Tibial artery (tissue), 4 donors: ENCODE measurements around the gene LYPLAL1.

Source experiments
- DNase-seq, 2 donors: peaks; one replicate each; pipeline ENCODE4 v3.0.0-alpha.2; 2019
- H3K27ac ChIP-seq, 2 donors: fragments of 200-600 bp; sonication (generic) in 1 of 2; 1 replicate in 1 of 2; 2 replicates in 1 of 2; pipeline ENCODE4 v1.5.1; 2018 to 2019; ENCODE audit warnings: mild to moderate bottlenecking in 1 of 2
- H3K27me3 ChIP-seq, 2 donors: fragments of 200-600 bp; sonication (generic) in 1 of 2; one replicate each; pipeline versions ENCODE4 v1.5.1 to v1.6.0; 2016 to 2019
- H3K36me3 ChIP-seq, 3 donors: fragments of 200-600 bp; sonication (generic) in 2 of 3; one replicate each; pipeline ENCODE4 v1.5.1; 2016 to 2019; ENCODE audit warnings: mild to moderate bottlenecking in 2 of 3
- H3K4me1 ChIP-seq, 4 donors: fragments of 200-600 bp; sonication (generic) in 2 of 4; 1 replicate in 3 of 4; 2 replicates in 1 of 4; pipeline ENCODE4 v1.5.1; 2016 to 2019
- H3K4me3 ChIP-seq, 2 donors: fragments of 200-600 bp; sonication (generic) in 1 of 2; 1 replicate in 1 of 2; 2 replicates in 1 of 2; pipeline ENCODE4 v1.5.1; 2018 to 2019; ENCODE audit warnings: mild to moderate bottlenecking in 2 of 2
- H3K9me3 ChIP-seq, 3 donors: fragments of 200-600 bp; sonication (generic) in 1 of 3; one replicate each; pipeline ENCODE4 v1.5.1; 2016 to 2019
- intact Hi-C: fragments of 100-400 bp; cut with DNase I; formaldehyde crosslinking; loops from one replicate; pipeline ENCODE4 v1.15.0; 2023; ENCODE audit warnings: low total_unique reads
- TF ChIP-seq, protein P1 (sequence below), 2 experiments: fragments of 200-600 bp in 1 of 2; fragments of 450-650 bp in 1 of 2; IDR thresholded peaks; one replicate each; pipeline ENCODE4 v1.5.1; 2017 to 2019; ENCODE audit warnings: antibody characterized with exemption in 2 of 2, mild to moderate bottlenecking in 1 of 2, moderate library complexity in 1 of 2

LYPLAL1 gene

DNA sequence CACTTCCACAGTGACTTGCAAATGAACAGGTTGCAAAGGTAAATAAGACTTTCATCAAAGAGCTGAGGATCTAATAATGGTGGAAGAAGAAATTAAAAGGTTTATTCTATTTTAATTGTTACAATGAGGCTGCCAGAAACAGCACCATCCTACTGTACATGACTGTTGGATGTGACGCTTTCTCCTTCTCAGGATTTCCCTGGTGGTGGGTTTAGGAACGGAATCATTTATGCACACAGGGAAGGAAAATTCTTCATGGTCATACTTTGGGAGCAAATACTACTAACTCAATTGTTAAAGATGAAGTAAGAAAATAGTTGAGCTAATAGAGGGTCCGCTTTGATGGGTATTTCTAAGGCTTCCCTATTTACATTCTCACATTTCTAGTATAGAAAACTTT lies 22.2 kb upstream of the LYPLAL1 start:
- Histone ChIP-seq H3K9me3 (no peaks in the 10 kb centered on the region), H3K27ac (no peak overlapping the region), H3K36me3 (no peaks in the 10 kb centered on the region), H3K4me3 (no peak overlapping the region), H3K4me1 (no peaks in the 10 kb centered on the region), H3K27me3 (no peaks in the 10 kb centered on the region)
- TF ChIP-seq, protein P1, sequence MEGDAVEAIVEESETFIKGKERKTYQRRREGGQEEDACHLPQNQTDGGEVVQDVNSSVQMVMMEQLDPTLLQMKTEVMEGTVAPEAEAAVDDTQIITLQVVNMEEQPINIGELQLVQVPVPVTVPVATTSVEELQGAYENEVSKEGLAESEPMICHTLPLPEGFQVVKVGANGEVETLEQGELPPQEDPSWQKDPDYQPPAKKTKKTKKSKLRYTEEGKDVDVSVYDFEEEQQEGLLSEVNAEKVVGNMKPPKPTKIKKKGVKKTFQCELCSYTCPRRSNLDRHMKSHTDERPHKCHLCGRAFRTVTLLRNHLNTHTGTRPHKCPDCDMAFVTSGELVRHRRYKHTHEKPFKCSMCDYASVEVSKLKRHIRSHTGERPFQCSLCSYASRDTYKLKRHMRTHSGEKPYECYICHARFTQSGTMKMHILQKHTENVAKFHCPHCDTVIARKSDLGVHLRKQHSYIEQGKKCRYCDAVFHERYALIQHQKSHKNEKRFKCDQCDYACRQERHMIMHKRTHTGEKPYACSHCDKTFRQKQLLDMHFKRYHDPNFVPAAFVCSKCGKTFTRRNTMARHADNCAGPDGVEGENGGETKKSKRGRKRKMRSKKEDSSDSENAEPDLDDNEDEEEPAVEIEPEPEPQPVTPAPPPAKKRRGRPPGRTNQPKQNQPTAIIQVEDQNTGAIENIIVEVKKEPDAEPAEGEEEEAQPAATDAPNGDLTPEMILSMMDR (IDR thresholded peaks at IDR 0.05), result no peak
- no peak for DNase-seq
- intact Hi-C loops, result no loop called here

DNA sequence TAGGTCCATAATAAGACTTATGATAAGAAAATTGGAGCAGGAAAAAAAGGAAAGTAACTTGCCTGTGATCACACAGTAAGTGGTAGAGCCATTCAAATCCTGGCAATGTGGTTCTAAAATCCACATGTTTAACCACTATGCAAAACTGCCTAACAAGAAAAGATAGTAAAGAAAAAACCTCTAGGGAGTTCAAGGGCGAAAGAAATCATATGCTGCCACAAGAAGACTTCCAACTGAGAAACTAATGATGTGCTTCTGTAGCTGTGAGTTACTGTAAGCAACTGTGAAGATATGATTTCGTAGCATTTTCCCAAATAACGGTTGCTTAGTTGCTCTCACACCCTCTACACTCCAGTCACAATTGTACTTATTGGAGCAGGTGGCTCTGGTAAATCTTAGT lies 20.9 kb upstream of the LYPLAL1 start:
- intact Hi-C loops, result no loop called here
- Histone ChIP-seq H3K9me3 (no peaks in the 10 kb centered on the region), H3K27me3 (no peaks in the 10 kb centered on the region), H3K4me3 (no peak overlapping the region), H3K36me3 (no peaks in the 10 kb centered on the region), H3K27ac (no peak overlapping the region), H3K4me1 (no peaks in the 10 kb centered on the region)
- TF ChIP-seq, protein P1 (IDR thresholded peaks at IDR 0.05), result no peak
- no peak for DNase-seq

DNA sequence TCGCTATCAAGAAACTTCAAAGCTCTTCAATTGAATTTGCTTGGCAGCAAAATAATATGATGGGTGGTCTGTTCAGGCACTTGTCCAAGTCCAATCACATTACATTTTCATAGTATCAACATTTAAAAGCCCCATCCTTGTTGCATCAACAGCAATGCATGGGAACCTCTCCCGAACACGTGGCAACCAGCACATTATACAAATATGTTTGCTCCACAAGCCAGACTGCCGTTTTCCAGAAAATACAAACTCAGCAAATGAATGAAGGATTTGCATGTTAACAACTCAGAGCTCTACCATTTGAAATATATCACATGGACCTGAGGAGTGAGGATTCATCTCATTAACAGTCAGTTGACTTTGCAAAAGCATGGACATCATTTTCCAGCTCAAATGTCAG lies 20.0 kb upstream of the LYPLAL1 start:
- no peaks in the 10 kb centered on the region for H3K9me3 ChIP-seq
- no peak overlapping the region for H3K4me3 ChIP-seq
- H3K4me1 ChIP-seq, result no peaks in the 10 kb centered on the region
- intact Hi-C loops, result no loop called here
- DNase-seq, result no peak
- H3K27ac ChIP-seq, result no peak overlapping the region
- no peaks in the 10 kb centered on the region for H3K27me3 ChIP-seq
- TF ChIP-seq, protein P1 (IDR thresholded peaks at IDR 0.05), result no peak
- H3K36me3 ChIP-seq, result no peaks in the 10 kb centered on the region

DNA sequence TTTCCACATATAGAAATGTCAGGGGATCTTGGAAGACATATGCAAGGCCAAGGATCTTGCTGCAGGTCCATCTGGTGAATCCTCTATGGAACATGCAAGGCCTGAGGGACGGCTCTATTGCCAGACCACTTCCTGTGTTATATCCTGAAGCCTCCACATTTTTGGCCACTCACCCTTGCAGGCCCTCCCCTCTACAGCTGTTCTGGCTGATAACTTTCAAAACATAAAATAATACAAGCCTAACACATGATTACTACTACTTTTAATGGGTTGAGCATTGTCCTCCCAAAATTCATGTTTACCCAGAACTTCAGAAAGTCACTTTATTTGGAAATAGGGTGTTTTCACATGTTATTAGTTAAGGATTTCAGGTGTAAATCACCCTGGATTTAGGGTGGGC lies 18.5 kb upstream of the LYPLAL1 start:
- TF ChIP-seq, protein P1 (IDR thresholded peaks at IDR 0.05), result no peak
- intact Hi-C loops, result no loop called here
- Histone ChIP-seq H3K4me3 (no peak overlapping the region), H3K36me3 (no peaks in the 10 kb centered on the region), H3K4me1 (no peaks in the 10 kb centered on the region), H3K27me3 (no peaks in the 10 kb centered on the region), H3K9me3 (no peaks in the 10 kb centered on the region), H3K27ac (no peak overlapping the region)
- DNase-seq, result no peak

DNA sequence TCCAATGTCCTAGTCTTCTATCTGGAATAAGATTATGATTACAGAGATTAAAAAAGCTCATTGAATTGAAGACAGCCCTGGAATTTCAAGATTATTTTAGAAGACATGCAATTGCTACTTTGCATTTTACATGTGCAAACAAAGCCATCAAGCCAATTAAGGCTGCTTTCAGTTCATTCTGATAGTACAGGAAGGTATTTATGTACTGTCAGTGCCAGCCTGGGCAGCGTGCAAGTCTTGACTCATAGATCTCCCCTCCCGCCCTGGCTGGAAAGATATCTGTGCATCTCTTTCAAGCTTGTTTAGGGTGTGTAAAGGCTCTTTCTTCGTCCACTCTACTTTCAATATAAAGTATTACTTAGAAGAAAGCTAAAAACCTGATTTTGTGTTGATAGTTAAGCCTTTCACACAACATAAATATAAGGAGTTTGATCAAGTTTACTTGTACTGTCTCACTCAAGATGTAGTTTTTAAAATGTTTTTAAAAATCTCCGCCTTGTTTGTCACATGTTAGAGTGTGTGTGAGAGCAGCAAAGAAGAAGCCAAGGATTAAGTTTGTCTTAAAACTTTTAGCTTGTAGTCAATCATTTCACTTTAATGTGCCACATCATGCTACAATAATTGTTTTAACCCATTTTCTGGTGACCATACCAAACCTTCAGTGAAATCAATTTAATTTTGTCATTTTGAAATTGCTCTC lies 13.6 kb upstream of the LYPLAL1 start:
- intact Hi-C loops, result no loop called here
- no peaks in the 10 kb centered on the region for H3K4me1 ChIP-seq
- no peaks in the 10 kb centered on the region for H3K36me3 ChIP-seq
- no peak overlapping the region for H3K4me3 ChIP-seq
- no peak overlapping the region for H3K27ac ChIP-seq
- no peaks in the 10 kb centered on the region for H3K9me3 ChIP-seq
- TF ChIP-seq, protein P1 (IDR thresholded peaks at IDR 0.05), result no peak
- no peak for DNase-seq
- no peaks in the 10 kb centered on the region for H3K27me3 ChIP-seq

DNA sequence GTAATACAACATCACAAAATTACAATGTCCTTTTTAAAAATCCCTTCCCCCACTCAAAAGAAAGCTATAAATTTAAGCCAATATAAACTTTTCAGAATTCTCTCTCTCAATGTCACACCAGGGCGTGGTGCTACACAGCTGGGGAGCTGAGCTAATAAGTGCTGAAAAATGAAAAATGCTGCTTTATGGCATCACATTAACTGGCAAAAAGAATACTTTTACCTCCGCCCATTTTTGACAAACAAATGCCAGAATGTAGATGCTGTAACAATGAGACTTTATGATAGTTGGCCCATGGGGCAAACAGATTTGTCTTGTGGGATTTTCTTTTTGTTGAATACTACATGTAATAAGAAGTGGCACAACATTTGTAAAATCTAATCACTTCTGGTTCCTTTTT lies 12.7 kb upstream of the LYPLAL1 start:
- H3K27ac ChIP-seq, result no peak overlapping the region
- H3K27me3 ChIP-seq, result no peaks in the 10 kb centered on the region
- intact Hi-C loops, result no loop called here

More for the DNA sequence above, 12.7 kb upstream of the LYPLAL1 start:
- TF ChIP-seq, protein P1 (IDR thresholded peaks at IDR 0.05), result no peak
- no peaks in the 10 kb centered on the region for H3K36me3 ChIP-seq
- H3K4me3 ChIP-seq, result no peak overlapping the region
- DNase-seq, result no peak
- H3K4me1 ChIP-seq, result no peaks in the 10 kb centered on the region
- H3K9me3 ChIP-seq, result no peaks in the 10 kb centered on the region
